Measurements from ENCODE around the gene MAD1L1. TPM values are rescaled to one million over a fixed set of nuclear protein-coding genes. Genes with fewer than 3 reads are reported as not detected.
"Not testable (repeated sequence)": the region's sequence is repeated elsewhere in the genome, so short reads cannot be mapped to it uniquely, and the experiment has no call there.

Gene MAD1L1
- total and polyA plus RNA-seq, 3 donors from 2014 or later = 63.1 to 149 (median 94.6) TPM

DNA sequence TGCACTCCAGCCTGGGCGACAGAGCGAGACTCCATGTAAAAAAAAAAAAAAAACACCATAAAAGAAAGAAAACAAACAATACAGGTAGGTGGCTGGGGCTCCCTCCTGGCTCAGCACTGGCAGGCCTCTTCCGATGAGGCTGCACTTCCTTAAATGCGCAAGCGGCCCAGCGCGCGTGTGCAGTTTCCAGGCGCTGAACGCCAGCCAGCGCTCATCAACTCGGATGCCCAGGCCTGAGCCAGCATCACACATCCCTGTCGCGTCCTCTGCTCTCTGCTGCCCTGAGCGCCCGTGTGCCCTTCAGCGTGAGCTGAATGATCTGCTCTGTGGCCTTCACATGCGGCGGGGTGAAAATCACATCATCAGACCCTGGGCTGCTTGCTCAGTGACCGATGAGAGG lies 41.1 kb upstream of the MAD1L1 start:
- no peak for DNase-seq
- H3K27ac ChIP-seq = no peak overlapping the region
- H3K4me3 ChIP-seq = no peak overlapping the region
- H3K4me1 ChIP-seq = peaks cover 3% of the 10 kb centered on the region
- TF ChIP-seq POLR2A (IDR thresholded peaks at IDR 0.05) = no peak
- TF ChIP-seq, protein P1, sequence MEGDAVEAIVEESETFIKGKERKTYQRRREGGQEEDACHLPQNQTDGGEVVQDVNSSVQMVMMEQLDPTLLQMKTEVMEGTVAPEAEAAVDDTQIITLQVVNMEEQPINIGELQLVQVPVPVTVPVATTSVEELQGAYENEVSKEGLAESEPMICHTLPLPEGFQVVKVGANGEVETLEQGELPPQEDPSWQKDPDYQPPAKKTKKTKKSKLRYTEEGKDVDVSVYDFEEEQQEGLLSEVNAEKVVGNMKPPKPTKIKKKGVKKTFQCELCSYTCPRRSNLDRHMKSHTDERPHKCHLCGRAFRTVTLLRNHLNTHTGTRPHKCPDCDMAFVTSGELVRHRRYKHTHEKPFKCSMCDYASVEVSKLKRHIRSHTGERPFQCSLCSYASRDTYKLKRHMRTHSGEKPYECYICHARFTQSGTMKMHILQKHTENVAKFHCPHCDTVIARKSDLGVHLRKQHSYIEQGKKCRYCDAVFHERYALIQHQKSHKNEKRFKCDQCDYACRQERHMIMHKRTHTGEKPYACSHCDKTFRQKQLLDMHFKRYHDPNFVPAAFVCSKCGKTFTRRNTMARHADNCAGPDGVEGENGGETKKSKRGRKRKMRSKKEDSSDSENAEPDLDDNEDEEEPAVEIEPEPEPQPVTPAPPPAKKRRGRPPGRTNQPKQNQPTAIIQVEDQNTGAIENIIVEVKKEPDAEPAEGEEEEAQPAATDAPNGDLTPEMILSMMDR (IDR thresholded peaks at IDR 0.05) = no peak
- WGBS, 2 donors = 67 to 86% methylated on average over 16 to 20 of the region's 20 CpGs
- H3K9me3 ChIP-seq = no peaks in the 10 kb centered on the region
- intact Hi-C loops (cut with DNase I; ENCODE audit: low total_unique reads) = no loop called here
- no peaks in the 10 kb centered on the region for H3K36me3 ChIP-seq (ENCODE audit: low read depth, missing control alignments)
- no peaks in the 10 kb centered on the region for H3K27me3 ChIP-seq

DNA sequence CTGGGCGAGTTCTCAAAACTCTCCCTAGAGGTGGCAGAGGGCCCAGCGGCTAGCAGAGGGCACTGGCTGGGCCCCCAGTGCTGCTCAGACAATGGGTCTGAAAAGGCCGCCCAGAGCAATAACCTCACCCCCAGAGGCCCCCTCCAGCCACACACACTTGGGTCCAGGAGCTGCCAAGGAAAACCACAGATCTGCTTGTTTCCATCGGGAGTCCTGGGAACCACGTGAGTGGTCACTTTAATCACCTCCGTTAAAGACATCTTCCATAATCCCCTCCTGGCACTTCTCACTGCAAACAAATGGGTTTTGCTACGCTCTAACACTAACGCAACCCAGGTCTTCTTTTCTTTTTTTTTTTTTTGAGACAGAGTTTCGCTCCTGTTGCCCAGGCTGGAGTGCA lies 39.3 kb upstream of the MAD1L1 start:
- no peak overlapping the region for H3K27ac ChIP-seq
- H3K4me1 ChIP-seq = peaks cover 3% of the 10 kb centered on the region
- DNase-seq = no peak
- H3K9me3 ChIP-seq = no peaks in the 10 kb centered on the region
- intact Hi-C loops (cut with DNase I; ENCODE audit: low total_unique reads) = no loop called here
- 89 to 90% methylated on average over 8 to 9 of the region's 9 CpGs for whole genome bisulfite sequencing, 2 donors
- no peaks in the 10 kb centered on the region for H3K27me3 ChIP-seq
- H3K36me3 ChIP-seq (ENCODE audit: low read depth, missing control alignments) = no peaks in the 10 kb centered on the region
- no peak overlapping the region for H3K4me3 ChIP-seq
- TF ChIP-seq, protein P1 (IDR thresholded peaks at IDR 0.05) = no peak
- TF ChIP-seq POLR2A (IDR thresholded peaks at IDR 0.05) = no peak

DNA sequence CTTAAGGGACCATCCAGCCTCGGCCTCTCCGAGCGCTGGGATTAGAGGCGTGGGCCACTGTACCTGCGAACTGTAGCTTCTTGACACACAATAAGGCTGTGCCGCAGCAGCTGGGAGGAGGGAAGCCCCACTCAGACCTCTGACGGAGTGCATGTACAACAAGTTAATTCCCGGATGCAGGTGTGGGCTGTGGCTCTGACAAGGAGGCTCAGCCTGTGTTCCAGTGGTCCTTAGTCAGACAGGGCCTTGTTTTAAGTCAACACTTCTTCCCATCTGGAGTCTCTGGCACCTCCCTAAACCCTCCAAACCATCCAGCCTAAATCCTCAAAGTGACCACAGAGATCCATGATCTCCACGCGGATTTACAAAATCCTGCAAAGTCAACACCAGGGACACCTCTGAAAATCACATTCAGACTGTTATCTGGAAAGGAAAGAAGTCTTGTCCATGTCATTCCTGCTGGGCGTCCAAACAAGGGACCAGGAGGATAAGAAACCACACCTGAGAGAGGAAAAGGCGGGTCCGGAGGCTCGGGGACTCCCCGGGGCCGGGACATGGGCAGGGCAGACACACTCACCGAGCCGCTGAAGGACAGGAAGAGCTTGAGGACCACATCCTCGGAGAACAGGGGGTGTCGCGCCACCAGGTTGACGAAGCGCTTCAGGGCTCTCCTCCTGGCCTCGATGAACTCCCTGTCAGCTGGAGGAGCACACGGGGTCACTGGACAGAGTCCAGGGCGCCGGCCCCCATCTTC lies 38.7 kb upstream of the MAD1L1 start:
- no peak overlapping the region for H3K4me3 ChIP-seq
- H3K36me3 ChIP-seq (ENCODE audit: low read depth, missing control alignments) = no peaks in the 10 kb centered on the region
- WGBS, 2 donors = 89 to 93% methylated on average over 22 to 27 of the region's 27 CpGs
- H3K9me3 ChIP-seq = no peaks in the 10 kb centered on the region
- no peaks in the 10 kb centered on the region for H3K27me3 ChIP-seq
- DNase-seq = no peak
- intact Hi-C loops (cut with DNase I; ENCODE audit: low total_unique reads) = no loop called here
- peaks cover 3% of the 10 kb centered on the region for H3K4me1 ChIP-seq
- H3K27ac ChIP-seq = no peak overlapping the region
- TF ChIP-seq, protein P1 (IDR thresholded peaks at IDR 0.05) = no peak
- no peak for TF ChIP-seq POLR2A (IDR thresholded peaks at IDR 0.05)

DNA sequence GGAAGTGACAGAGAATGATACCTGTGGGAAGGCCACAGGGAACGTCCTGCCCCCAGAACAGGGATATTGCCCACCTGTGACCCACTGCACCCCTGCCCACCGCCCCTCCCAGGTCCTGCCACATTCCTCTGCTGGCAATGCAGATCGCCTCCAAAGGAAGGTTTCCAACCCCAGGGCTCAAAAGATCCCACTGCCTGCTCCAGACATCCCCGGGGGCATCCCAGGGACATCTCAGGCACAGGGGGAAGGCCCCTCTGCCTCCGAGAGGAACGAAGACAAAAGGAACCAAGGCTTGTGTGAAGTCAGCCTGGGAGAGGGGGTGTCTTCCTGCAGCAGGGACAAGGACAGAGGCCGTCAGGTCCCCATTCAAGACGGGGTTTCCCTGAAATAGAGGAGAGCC lies 37.8 kb upstream of the MAD1L1 start:
- no peak for DNase-seq
- Histone ChIP-seq H3K4me3 (no peak overlapping the region), H3K27me3 (no peaks in the 10 kb centered on the region), H3K27ac (no peak overlapping the region), H3K9me3 (no peaks in the 10 kb centered on the region), H3K4me1 (peaks cover 3% of the 10 kb centered on the region), H3K36me3 (ENCODE audit: low read depth, missing control alignments) (no peaks in the 10 kb centered on the region)
- intact Hi-C loops (cut with DNase I; ENCODE audit: low total_unique reads) = no loop called here
- 87 to 91% methylated on average over 5 to 8 of the region's 8 CpGs for WGBS, 2 donors
- TF ChIP-seq, protein P1 (IDR thresholded peaks at IDR 0.05) = no peak
- TF ChIP-seq POLR2A (IDR thresholded peaks at IDR 0.05) = no peak

DNA sequence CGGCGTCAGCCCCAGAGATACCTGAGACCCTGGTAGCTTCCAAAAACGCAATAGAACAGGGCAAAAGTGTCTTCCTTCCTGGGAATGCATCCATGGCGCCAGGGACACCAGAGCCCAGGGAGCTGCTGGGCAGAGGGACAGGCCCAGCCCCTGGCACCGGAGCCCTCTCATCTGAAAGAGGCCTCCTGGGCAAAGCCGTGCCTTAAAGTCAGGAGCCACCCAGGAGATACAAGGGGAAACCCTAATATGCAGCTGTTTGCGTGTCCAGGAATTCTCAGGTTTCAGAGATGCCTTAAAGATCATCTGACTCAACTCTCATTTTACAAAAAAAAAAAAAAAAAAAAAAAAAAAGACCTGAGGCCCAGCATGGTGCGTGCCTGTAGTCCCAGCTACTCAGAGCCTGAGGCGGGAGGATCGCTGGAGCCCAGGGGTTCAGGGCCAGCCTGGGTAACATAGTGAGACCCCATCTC lies 37.3 kb upstream of the MAD1L1 start:
- DNase-seq = no peak
- intact Hi-C loops (cut with DNase I; ENCODE audit: low total_unique reads) = no loop called here
- no peaks in the 10 kb centered on the region for H3K27me3 ChIP-seq
- H3K27ac ChIP-seq = no peak overlapping the region
- WGBS, 2 donors = 82 to 91% methylated on average over 9 to 10 of the region's 10 CpGs
- no peaks in the 10 kb centered on the region for H3K9me3 ChIP-seq
- no peak overlapping the region for H3K4me3 ChIP-seq
- no peaks in the 10 kb centered on the region for H3K36me3 ChIP-seq (ENCODE audit: low read depth, missing control alignments)
- peaks cover 3% of the 10 kb centered on the region for H3K4me1 ChIP-seq
- TF ChIP-seq POLR2A (IDR thresholded peaks at IDR 0.05) = no peak
- TF ChIP-seq, protein P1 (IDR thresholded peaks at IDR 0.05) = no peak

DNA sequence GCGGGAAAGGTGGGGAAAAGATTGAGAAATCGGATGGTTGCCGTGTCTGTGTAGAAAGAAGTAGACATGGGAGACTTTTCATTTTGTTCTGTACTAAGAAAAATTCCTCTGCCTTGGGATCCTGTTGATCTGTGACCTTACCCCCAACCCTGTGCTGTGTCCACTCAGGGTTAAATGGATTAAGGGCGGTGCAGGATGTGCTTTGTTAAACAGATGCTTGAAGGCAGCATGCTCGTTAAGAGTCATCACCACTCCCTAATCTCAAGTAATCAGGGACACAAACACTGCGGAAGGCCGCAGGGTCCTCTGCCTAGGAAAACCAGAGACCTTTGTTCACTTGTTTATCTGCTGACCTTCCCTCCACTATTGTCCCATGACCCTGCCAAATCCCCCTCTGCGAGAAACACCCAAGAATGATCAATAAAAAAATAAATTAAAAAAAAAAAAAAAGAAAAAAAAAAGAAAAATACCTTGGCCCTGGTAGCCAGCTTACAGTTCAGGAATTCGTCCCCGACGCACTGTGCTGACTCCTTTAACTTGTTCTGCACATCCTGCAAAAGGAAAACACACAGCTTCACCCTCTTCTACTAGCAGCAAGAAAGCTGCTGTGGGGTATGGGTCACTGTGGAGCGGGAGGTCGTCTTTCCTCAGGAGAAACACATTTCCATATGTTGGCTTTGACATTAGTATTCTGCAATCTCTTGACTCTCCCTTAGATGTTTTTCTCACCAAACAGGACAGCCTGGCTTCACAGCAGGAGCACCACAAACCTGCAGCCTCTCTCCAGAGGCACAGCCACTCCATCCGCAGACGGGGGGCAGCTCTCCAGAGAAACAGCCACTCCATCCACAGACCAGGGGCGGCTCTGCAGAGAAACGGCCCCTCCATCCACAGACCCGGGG lies 36.6 kb upstream of the MAD1L1 start:
- WGBS, 2 donors = 59 to 70% methylated on average over 15 to 17 of the region's 18 CpGs
- DNase-seq; intact Hi-C loops (cut with DNase I; ENCODE audit: low total_unique reads); H3K9me3 ChIP-seq; H3K27me3 ChIP-seq; H3K4me3 ChIP-seq; H3K36me3 ChIP-seq (ENCODE audit: low read depth, missing control alignments); H3K27ac ChIP-seq; H3K4me1 ChIP-seq: not testable (repeated sequence)
